ENCODE results near the gene TAB2. TPM values are rescaled to one million over a fixed set of nuclear protein-coding genes. Genes with fewer than 3 reads are reported as not detected.
A peak's percentile ranks its signal among the peaks of the same experiment; 100 is the strongest.

The TAB2 gene
- total and polyA plus RNA-seq, 9 of the 15 experiments (the other 6 are each of a cell fraction or from before 2014, with no cell fraction given): 9.1 to 38.3 (median 18.6) TPM

DNA sequence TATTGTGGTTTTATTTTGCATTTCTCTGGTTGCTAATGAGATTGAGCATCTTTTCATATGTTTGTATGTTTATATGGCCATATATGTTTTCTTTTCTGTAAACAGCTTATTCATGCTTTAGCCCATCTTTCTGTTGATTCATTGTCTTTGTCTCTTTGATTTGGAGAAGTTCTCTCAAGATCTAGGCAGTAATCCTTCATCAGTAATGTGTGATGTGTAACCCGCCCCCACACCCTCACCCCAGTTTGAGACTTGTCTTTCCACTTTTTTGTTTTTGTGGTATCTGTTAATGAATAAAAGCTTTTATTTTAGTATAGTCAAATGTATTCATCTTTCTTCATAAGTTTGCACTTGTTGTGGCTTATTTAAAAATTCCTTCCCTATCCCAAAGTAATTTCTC is 141.3 kb downstream of the TAB2 start:
- H3K27me3 ChIP-seq (ENCODE audit: control insufficient read depth in 2 of 2, insufficient read depth in 2 of 2, low read length in 2 of 2): peaks cover 56 to 72% of the 10 kb centered on the region in 2 experiments
- ChIA-PET POLR2A (interaction anchor here (1.3 kb wide), 1 partner anchor 31 kb away, joined by 5 read pairs; no protein-coding TSS in a partner anchor), CTCF (ENCODE audit: low intra/inter-chr PET ratio) (no interaction called here)
- ATAC-seq: no peak
- intact Hi-C loops (cut with micrococcal nuclease) (no loop called here), in situ Hi-C loops (cut with MboI) (no loop called here)
- no peak for DNase-seq (ENCODE audit: extremely low read depth in 1 of 4, low spot score in 3 of 4)
- WGBS (ENCODE audit: insufficient coverage, low coverage, missing lambda C conversion rate): 0% methylated on average over 1 of the region's 1 CpG
- no peaks in the 10 kb centered on the region for H3K9me3 ChIP-seq (replicated peaks; ENCODE audit: control insufficient read depth, insufficient read depth, low read depth, low read length)
- no peak overlapping the region for H3K27ac ChIP-seq (ENCODE audit: extremely low read depth, low read depth, low read length)
- H3K9ac ChIP-seq (ENCODE audit: insufficient read depth in 1 of 2, low read depth in 2 of 2, low read length in 2 of 2): no peak overlapping the region
- no peaks in the 10 kb centered on the region for H3K9me1 ChIP-seq (ENCODE audit: control insufficient read depth, insufficient read depth, low read length)
- H2AFZ ChIP-seq (ENCODE audit: low read depth, low read length): no peak overlapping the region
- H3K4me2 ChIP-seq (ENCODE audit: insufficient read depth, low read length): no peak overlapping the region
- peak; percentile 49 for FAIRE-seq
- H3K4me1 ChIP-seq (replicated peaks in 1 of 2; ENCODE audit: control insufficient read depth in 2 of 2, insufficient read depth in 2 of 2, low read length in 2 of 2): peaks cover 0 to 13% of the 10 kb centered on the region in 2 experiments; a peak in 4 of 5 replicates
- no TSS peak for BruUV-seq (replicated peaks)
- H3K4me3 ChIP-seq: no peak overlapping the region
- H3K36me3 ChIP-seq (ENCODE audit: control insufficient read depth, insufficient read depth, low read length): no peaks in the 10 kb centered on the region
- H4K20me1 ChIP-seq (replicated peaks; ENCODE audit: control insufficient read depth, insufficient read depth, low read length): peaks cover 15% of the 10 kb centered on the region; the same call in 1 of the 2 replicates
- no peaks in the 10 kb centered on the region for H3K79me2 ChIP-seq (ENCODE audit: control insufficient read depth, insufficient read depth, low read length)
- no peak for TF ChIP-seq MCM2 (IDR thresholded peaks at IDR 0.05; ENCODE audit: low read depth)
- no peak for TF ChIP-seq TFE3 (CRISPR knock-in tag; IDR thresholded peaks at IDR 0.05)
- TF ChIP-seq, protein P1, sequence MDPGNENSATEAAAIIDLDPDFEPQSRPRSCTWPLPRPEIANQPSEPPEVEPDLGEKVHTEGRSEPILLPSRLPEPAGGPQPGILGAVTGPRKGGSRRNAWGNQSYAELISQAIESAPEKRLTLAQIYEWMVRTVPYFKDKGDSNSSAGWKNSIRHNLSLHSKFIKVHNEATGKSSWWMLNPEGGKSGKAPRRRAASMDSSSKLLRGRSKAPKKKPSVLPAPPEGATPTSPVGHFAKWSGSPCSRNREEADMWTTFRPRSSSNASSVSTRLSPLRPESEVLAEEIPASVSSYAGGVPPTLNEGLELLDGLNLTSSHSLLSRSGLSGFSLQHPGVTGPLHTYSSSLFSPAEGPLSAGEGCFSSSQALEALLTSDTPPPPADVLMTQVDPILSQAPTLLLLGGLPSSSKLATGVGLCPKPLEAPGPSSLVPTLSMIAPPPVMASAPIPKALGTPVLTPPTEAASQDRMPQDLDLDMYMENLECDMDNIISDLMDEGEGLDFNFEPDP (CRISPR knock-in tag; IDR thresholded peaks at IDR 0.05): no peak
- TF ChIP-seq, protein P2, sequence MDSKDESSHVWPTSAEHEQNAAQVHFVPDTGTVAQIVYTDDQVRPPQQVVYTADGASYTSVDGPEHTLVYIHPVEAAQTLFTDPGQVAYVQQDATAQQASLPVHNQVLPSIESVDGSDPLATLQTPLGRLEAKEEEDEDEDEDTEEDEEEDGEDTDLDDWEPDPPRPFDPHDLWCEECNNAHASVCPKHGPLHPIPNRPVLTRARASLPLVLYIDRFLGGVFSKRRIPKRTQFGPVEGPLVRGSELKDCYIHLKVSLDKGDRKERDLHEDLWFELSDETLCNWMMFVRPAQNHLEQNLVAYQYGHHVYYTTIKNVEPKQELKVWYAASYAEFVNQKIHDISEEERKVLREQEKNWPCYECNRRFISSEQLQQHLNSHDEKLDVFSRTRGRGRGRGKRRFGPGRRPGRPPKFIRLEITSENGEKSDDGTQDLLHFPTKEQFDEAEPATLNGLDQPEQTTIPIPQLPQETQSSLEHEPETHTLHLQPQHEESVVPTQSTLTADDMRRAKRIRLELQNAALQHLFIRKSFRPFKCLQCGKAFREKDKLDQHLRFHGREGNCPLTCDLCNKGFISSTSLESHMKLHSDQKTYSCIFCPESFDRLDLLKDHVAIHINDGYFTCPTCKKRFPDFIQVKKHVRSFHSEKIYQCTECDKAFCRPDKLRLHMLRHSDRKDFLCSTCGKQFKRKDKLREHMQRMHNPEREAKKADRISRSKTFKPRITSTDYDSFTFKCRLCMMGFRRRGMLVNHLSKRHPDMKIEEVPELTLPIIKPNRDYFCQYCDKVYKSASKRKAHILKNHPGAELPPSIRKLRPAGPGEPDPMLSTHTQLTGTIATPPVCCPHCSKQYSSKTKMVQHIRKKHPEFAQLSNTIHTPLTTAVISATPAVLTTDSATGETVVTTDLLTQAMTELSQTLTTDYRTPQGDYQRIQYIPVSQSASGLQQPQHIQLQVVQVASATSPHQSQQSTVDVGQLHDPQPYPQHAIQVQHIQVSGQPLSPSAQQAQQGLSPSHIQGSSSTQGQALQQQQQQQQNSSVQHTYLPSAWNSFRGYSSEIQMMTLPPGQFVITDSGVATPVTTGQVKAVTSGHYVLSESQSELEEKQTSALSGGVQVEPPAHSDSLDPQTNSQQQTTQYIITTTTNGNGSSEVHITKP (IDR thresholded peaks at IDR 0.05; ENCODE audit: partially characterized antibody): no peak
- TF ChIP-seq HNRNPLL (IDR thresholded peaks at IDR 0.05; ENCODE audit: low read depth, low read length, poor library complexity, severe bottlenecking): no peak
- no peak for TF ChIP-seq NCOA1 (IDR thresholded peaks at IDR 0.05; ENCODE audit: low read depth)
- no peak for TF ChIP-seq SOX6 (IDR thresholded peaks at IDR 0.05)
- TF ChIP-seq ZNF347 (CRISPR knock-in tag; IDR thresholded peaks at IDR 0.05; ENCODE audit: low read depth): no peak
- TF ChIP-seq TSC22D4 (tag; IDR thresholded peaks at IDR 0.05): no peak
- TF ChIP-seq ZKSCAN8 (CRISPR knock-in tag; IDR thresholded peaks at IDR 0.05): no peak
- no peak for TF ChIP-seq KAT7 (CRISPR knock-in tag; IDR thresholded peaks at IDR 0.05; ENCODE audit: borderline replicate concordance)
- TF ChIP-seq PCBP2 (IDR thresholded peaks at IDR 0.05; ENCODE audit: low read depth, low read length, poor library complexity, severe bottlenecking): no peak
- TF ChIP-seq DMBX1 (CRISPR knock-in tag; IDR thresholded peaks at IDR 0.05; ENCODE audit: borderline replicate concordance): no peak
- TF ChIP-seq RFX5 (IDR thresholded peaks at IDR 0.05; ENCODE audit: low read depth, low read length): no peak
- TF ChIP-seq RAD21 (CRISPR knock-in tag; conservative IDR thresholded peaks at IDR 0.05 in 1 of 2, IDR thresholded peaks at IDR 0.05 in 1 of 2): no peak
